ENCODE results near the gene SLC25A5.

The SLC25A5 gene

DNA sequence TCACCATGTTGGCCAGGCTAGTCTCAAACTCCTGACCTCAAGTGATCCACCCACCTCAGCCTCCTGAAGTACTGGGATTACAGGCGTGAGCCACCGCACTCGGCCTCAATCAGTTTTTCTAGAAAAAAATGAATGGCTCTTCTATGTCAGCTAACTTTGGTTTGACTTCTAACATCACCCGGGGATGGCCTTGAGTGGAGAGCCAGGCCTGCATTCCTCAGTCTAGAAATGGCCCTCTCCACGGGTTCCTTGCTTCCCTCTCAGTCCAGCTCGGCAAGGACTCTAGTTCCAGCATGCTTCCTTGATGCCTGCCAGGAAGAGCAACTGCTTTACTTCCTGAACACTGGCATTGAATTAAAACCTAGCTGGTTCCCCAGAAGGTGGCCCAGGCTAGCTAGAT, 39.0 kb downstream of the SLC25A5 start:
- DNase-seq, result no peak

GRCh38 chrX:119512146-119512800, 44.0 kb downstream of the SLC25A5 start:
- DNase-seq, result peak in 1 of 2 experiments; percentile 30

GRCh38 chrX:119516157-119516702, 48.0 kb downstream of the SLC25A5 start:
- DNase-seq, result peak; percentile 51 to 52

DNA sequence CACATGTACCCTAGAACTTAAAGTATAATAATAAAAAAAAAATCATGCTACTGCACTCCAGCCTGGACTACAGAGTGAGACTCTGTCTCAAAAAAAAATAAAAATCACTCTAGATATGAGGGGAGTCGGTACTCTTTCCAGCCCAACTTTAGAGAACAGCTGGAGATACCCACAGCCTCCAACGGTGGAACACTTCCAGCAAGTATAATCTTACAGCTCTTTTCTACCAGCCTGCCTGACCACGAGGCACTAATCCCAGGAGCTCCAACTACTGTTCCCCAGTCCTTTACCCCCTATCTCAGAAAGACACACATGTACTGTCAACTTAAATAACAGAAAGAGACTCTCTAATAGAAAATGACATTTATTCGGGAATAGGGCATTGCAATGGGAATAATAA, 50.1 kb downstream of the SLC25A5 start:
- DNase-seq, result no peak

Measured in activated T-cell treated with anti-CD3 and anti-CD28 coated beads, Interleukin-2, amount 50 U/mL, for 48 hours (primary cell).